Activated T-cell treated with anti-CD3 and anti-CD28 coated beads, Interleukin-2, amount 50 U/mL, for 4 hours (primary cell): ENCODE measurements around the gene RAB11B. TPM values are rescaled to one million over a fixed set of nuclear protein-coding genes. Genes with fewer than 3 reads are reported as not detected.
"Not testable (repeated sequence)": the region's sequence is repeated elsewhere in the genome, so short reads cannot be mapped to it uniquely, and the experiment has no call there.

Source experiments
- ATAC-seq, 2 donors: fragments of 200-7000 bp; cut with Tn5 transposase; one replicate each; pipeline ENCODE4 v1.10.0; 2021
- DNase-seq: peaks from one replicate; pipeline ENCODE4 v3.0.0-alpha.2; 2020
- H3K27me3 Mint-ChIP-seq: one replicate; pipeline ENCODE4 v1.8.0; 2021; ENCODE audit warnings: low read depth, mixed read lengths
- H3K36me3 Mint-ChIP-seq: one replicate; pipeline ENCODE4 v1.8.0; 2022; ENCODE audit warnings: mixed read lengths; ENCODE audit not compliant: insufficient read depth
- H3K4me1 Mint-ChIP-seq: one replicate; pipeline ENCODE4 v1.8.0; 2021; ENCODE audit warnings: low read depth, mixed read lengths
- H3K4me3 Mint-ChIP-seq: one replicate; pipeline ENCODE4 v1.8.0; 2021; ENCODE audit warnings: mild to moderate bottlenecking, moderate library complexity, mixed read lengths
- H3K9me3 Mint-ChIP-seq: one replicate; pipeline ENCODE4 v1.8.0; 2021; ENCODE audit warnings: mixed read lengths
- total RNA-seq, 3 donors: library from RNA; stranded (reverse); gene quantifications; one replicate each; pipeline ENCODE4 v1.2.1, GENCODE V29; 2021

The RAB11B gene
- total RNA-seq, 3 donors from 2014 or later, result 69.5 to 73.9 (median 71.4) TPM

GRCh38 chr19:8413629-8413995 lies 23.5 kb downstream of the RAB11B start:
- no peak for DNase-seq

DNA sequence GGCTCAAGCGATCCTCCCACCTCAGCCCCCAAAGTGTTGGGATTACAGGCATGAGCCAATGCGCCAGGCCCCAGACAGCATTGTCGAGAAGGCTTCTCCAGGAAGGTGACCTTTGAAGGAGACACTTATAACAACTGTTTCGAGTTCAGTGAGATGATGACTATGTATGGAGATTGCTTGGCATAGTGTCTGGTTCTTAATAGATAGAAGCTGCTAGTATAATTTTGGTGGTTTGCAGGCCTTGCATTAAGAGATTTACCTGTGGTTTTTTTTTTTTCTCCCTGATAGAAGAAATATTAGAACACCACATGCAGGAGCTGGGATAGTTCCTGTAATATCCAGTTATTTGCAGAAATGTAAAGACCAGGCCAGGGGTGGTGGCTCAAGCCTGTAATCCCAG lies 26.6 kb downstream of the RAB11B start:
- no peaks in the 10 kb centered on the region for H3K36me3 Mint-ChIP-seq
- no peaks in the 10 kb centered on the region for H3K27me3 Mint-ChIP-seq
- no peaks in the 10 kb centered on the region for H3K9me3 Mint-ChIP-seq
- H3K4me3 Mint-ChIP-seq, result no peak overlapping the region
- peaks cover 9% of the 10 kb centered on the region for H3K4me1 Mint-ChIP-seq
- ATAC-seq (no peak), DNase-seq (no peak)

More at GRCh38 chr19:8413629-8413995, 23.5 kb downstream of the RAB11B start:
- Mint-ChIP-seq H3K4me3 (peak overlapping the region; percentile 72), H3K9me3 (no peaks in the 10 kb centered on the region), H3K4me1 (peaks cover 11% of the 10 kb centered on the region), H3K27me3 (no peaks in the 10 kb centered on the region), H3K36me3 (no peaks in the 10 kb centered on the region)
- peak in 1 of 2 donors; percentile 1 for ATAC-seq

- DNase-seq (no peak), ATAC-seq (no peak)
- no peak overlapping the region for H3K4me3 Mint-ChIP-seq
- H3K36me3 Mint-ChIP-seq, result peaks cover 4% of the 10 kb centered on the region
- no peaks in the 10 kb centered on the region for H3K9me3 Mint-ChIP-seq
- no peaks in the 10 kb centered on the region for H3K27me3 Mint-ChIP-seq
- H3K4me1 Mint-ChIP-seq, result no peaks in the 10 kb centered on the region
Measured at GRCh38 chr19:8421484-8422461, 31.6 kb downstream of the RAB11B start.

GRCh38 chr19:8423817-8424223 lies 33.7 kb downstream of the RAB11B start:
- Mint-ChIP-seq H3K9me3 (no peaks in the 10 kb centered on the region), H3K4me3 (no peak overlapping the region), H3K36me3 (peaks cover 4% of the 10 kb centered on the region), H3K27me3 (no peaks in the 10 kb centered on the region), H3K4me1 (no peaks in the 10 kb centered on the region)
- no peak for DNase-seq
- no peak for ATAC-seq

GRCh38 chr19:8425331-8425730 lies 35.2 kb downstream of the RAB11B start:
- not testable (repeated sequence) for H3K27me3 Mint-ChIP-seq, H3K4me3 Mint-ChIP-seq, ATAC-seq, DNase-seq, H3K36me3 Mint-ChIP-seq, H3K4me1 Mint-ChIP-seq, H3K9me3 Mint-ChIP-seq

- no peak for DNase-seq
- no peak for ATAC-seq
- no peaks in the 10 kb centered on the region for H3K27me3 Mint-ChIP-seq
- H3K36me3 Mint-ChIP-seq, result peaks cover 4% of the 10 kb centered on the region
- H3K4me1 Mint-ChIP-seq, result no peaks in the 10 kb centered on the region
- H3K4me3 Mint-ChIP-seq, result no peak overlapping the region
- no peaks in the 10 kb centered on the region for H3K9me3 Mint-ChIP-seq
Measured at GRCh38 chr19:8426283-8426682, 36.1 kb downstream of the RAB11B start.

DNA sequence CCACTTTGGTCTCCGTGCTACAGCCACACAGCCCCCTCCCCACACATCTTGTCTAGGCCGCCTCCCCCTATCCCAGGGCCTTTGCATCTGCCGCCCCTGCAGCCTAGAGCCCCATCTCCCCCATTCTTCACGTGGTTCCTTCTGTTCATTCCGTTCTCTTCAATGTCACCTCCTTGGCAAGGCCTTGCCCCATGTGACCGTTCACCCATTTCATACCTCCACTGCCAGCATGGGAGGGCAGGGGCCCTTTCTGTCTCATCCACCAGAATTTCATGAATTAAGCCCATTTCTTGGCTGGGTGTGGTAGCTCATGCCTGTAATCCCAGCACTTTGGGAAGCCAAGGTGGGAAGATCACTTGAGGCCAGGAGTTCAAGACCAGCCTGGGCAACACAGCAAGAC lies 38.9 kb downstream of the RAB11B start:
- Mint-ChIP-seq H3K4me1 (no peaks in the 10 kb centered on the region), H3K27me3 (no peaks in the 10 kb centered on the region), H3K9me3 (no peaks in the 10 kb centered on the region), H3K36me3 (no peaks in the 10 kb centered on the region), H3K4me3 (no peak overlapping the region)
- ATAC-seq (no peak), DNase-seq (no peak)

DNA sequence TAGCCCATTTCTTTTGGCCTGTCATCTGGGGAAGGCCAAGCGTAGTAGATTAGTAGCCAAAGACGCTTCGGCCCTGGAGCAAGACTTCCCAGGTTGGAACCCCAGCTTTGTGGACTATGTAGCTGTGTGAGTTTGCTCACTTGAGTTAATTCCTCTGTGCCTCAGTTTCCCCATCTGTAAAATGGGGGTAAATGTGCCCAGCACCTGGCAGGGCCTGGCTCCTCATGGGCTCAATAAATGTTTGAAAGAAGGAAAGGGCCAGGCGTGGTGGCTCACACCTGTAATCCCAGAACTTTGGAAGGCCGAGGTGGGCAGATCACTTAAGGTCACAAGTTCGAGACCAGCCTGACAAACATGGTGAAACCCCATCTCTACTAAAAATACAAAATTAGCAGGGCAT lies 39.7 kb downstream of the RAB11B start:
- Mint-ChIP-seq H3K4me1 (no peaks in the 10 kb centered on the region), H3K9me3 (no peaks in the 10 kb centered on the region), H3K36me3 (no peaks in the 10 kb centered on the region), H3K4me3 (no peak overlapping the region), H3K27me3 (no peaks in the 10 kb centered on the region)
- DNase-seq (no peak), ATAC-seq (no peak)

DNA sequence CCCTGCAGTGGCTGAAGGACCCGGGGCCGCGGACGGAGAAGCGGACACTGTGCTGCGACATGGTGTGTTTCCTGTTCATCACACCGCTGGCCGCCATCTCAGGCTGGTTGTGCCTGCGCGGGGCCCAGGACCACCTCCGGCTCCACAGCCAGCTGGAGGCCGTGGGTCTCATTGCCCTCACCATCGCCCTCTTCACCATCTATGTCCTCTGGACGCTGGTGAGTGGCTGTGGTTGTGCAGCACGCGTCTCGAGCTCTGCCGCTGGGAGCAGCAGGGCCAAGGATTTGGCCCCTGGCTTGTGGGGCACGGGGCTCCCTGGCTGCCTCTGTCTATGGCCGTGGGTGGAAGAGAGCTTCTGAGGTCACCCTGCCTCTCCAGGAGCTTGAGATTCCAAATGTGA lies 40.5 kb downstream of the RAB11B start:
- no peak for DNase-seq
- Mint-ChIP-seq H3K4me3 (no peak overlapping the region), H3K9me3 (no peaks in the 10 kb centered on the region), H3K27me3 (no peaks in the 10 kb centered on the region), H3K4me1 (no peaks in the 10 kb centered on the region), H3K36me3 (no peaks in the 10 kb centered on the region)
- ATAC-seq, result no peak

DNA sequence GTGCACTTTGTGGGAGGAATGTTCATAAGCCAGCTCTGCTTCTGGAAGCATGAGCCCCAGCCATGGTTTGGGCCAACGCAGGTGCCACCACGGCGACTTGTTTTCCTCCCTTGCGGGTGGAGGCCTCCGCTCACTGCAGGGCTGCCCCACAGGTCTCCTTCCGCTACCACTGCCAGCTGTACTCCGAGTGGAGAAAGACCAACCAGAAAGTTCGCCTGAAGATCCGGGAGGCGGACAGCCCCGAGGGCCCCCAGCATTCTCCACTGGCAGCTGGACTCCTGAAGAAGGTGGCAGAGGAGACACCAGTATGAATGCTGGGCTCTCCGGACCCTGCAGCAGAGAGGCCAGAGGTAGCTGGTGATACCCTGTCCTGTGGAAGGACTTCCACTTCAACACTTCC lies 48.1 kb downstream of the RAB11B start:
- Mint-ChIP-seq H3K4me3 (no peak overlapping the region), H3K9me3 (no peaks in the 10 kb centered on the region), H3K4me1 (peaks cover 3% of the 10 kb centered on the region), H3K27me3 (no peaks in the 10 kb centered on the region), H3K36me3 (no peaks in the 10 kb centered on the region)
- no peak for DNase-seq
- ATAC-seq, result no peak

- ATAC-seq (no peak), DNase-seq (no peak)
- Mint-ChIP-seq H3K36me3 (peaks cover 9% of the 10 kb centered on the region), H3K9me3 (no peaks in the 10 kb centered on the region), H3K27me3 (no peaks in the 10 kb centered on the region), H3K4me3 (peak overlapping the region; percentile 19), H3K4me1 (peaks cover 17% of the 10 kb centered on the region)
Measured at GRCh38 chr19:8441725-8442544, 51.8 kb downstream of the RAB11B start.

DNA sequence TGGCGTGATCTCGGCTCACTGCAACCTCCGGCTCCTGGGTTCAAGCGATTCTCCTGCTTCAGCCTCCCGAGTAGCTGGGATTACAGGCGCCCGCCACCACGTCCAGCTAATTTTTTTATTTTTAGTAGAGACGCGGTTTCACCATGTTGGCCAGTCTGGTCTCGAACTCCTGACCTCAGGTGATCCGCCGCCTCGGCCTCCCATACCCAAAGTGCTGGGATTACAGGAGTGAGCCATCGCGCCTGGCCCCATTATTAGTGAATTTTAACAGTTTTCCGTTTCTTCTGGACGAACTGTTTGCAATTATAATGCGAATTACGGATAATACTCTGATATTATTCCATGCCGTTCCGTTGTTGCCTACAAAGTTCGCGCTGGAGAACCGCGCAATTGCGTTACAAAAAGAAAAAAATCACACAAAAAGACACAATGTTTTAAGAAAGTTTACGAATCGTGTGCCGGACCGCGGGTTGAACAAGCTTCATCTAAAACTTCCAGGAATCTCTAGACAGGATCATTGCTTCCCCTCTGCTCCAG lies 54.0 kb downstream of the RAB11B start:
- H3K27me3 Mint-ChIP-seq, DNase-seq, ATAC-seq, H3K9me3 Mint-ChIP-seq: not testable (repeated sequence)
- peak overlapping the region; percentile 96 for H3K4me3 Mint-ChIP-seq
- H3K36me3 Mint-ChIP-seq, result peaks cover 20% of the 10 kb centered on the region
- H3K4me1 Mint-ChIP-seq, result peaks cover 35% of the 10 kb centered on the region

GRCh38 chr19:8444677-8445487 lies 54.7 kb downstream of the RAB11B start, which contains the start of gene HNRNPM:
TSS of gene HNRNPM (plus strand) at chr19:8444975. CDS start at chr19:8444999, 24 bp downstream.
- no peaks in the 10 kb centered on the region for H3K27me3 Mint-ChIP-seq
- peak within 1 kb of the TSS; percentile 96 for H3K4me3 Mint-ChIP-seq
- H3K9me3 Mint-ChIP-seq, result no peaks in the 10 kb centered on the region
- peaks cover 20% of the 10 kb centered on the region for H3K36me3 Mint-ChIP-seq
- ATAC-seq (peak; percentile 89 to 91), DNase-seq (peak; percentile 100)
- peaks cover 39% of the 10 kb centered on the region for H3K4me1 Mint-ChIP-seq
